ENCODE results near the gene PLEKHG3. TPM values are rescaled to one million over a fixed set of nuclear protein-coding genes. Genes with fewer than 3 reads are reported as not detected.

PLEKHG3 gene
- total and polyA plus RNA-seq, 4 experiments from 2014 or later, result 10.8 to 62.6 (median 54.9) TPM

DNA sequence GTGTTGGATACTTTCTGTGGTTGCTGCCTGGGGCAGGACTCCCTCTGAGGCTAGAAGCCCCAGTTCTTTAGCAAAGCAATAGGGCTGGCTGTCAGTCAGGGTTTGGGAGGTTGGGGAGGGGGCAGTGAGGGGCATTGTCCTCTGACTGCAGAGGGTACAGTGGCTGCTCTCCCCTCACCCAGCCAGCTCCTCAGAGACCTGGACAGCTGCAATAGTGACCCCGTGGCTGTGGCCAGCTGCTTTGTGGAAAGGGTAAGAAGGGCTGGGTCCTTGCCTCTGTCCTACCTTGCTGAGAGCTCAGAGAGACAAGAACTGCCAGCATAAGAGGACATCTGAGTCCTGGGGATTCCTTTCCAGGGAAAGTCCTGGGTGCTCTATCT lies 25.8 kb downstream of the PLEKHG3 start:
- peaks cover 93% of the 10 kb centered on the region for H3K4me1 ChIP-seq (ENCODE audit: insufficient read depth, low read length)
- POLR2A ChIA-PET (ENCODE audit: partially characterized antibody), result no interaction called here
- peak overlapping the region; percentile 38 for H3K27ac ChIP-seq (ENCODE audit: low read depth, low read length)
- H3K27me3 ChIP-seq (ENCODE audit: insufficient read depth, low read length), result no peaks in the 10 kb centered on the region
- CTCF ChIA-PET (ENCODE audit: partially characterized antibody), result no interaction called here
- peak overlapping the region in 7 of 8 donors; percentile 29 to 71 (median 46) for H3K4me3 Mint-ChIP-seq
- peaks cover 61 to 85% (median 74%) of the 10 kb centered on the region in 4 donors for H3K4me1 Mint-ChIP-seq
- no peaks in the 10 kb centered on the region for H3K9me3 ChIP-seq (ENCODE audit: control insufficient read depth in 1 of 2, low read length in 2 of 2)
- peaks cover 35% of the 10 kb centered on the region for H3K36me3 ChIP-seq (ENCODE audit: insufficient read depth, low read length)
- H3K27ac Mint-ChIP-seq, result peak overlapping the region; percentile 83 to 96 (median 92)
- H3K36me3 Mint-ChIP-seq, result peaks cover 44 to 66% of the 10 kb centered on the region in 2 donors
- no peak overlapping the region for H3K4me3 ChIP-seq (ENCODE audit: low read length in 2 of 2)
- DNase-seq, result no peak
- intact Hi-C loops (cut with micrococcal nuclease), result no loop called here
- H3K27me3 Mint-ChIP-seq, result no peaks in the 10 kb centered on the region
- H3K9me3 Mint-ChIP-seq, result no peaks in the 10 kb centered on the region

DNA sequence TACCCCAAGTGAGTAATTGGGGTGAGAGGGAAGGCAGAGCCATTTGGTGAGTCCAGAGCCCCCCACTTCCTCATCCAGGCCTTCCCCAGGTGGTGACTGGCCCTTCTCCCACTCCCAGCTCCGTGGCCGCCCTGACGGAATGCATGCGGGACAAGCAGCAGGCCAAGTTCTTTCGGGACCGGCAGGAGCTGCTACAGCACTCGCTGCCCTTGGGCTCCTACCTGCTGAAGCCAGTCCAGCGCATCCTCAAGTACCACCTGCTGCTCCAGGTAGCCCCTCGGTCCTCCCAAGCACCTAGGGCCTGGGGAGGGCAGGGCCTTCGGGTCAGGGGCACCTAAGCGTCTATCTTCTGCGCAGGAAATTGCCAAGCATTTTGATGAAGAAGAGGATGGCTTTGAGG lies 26.5 kb downstream of the PLEKHG3 start:
- Mint-ChIP-seq H3K4me1 (peaks cover 58 to 85% (median 74%) of the 10 kb centered on the region in 4 donors), H3K36me3 (peaks cover 47 to 71% of the 10 kb centered on the region in 2 donors), H3K4me3 (peak overlapping the region in 2 of 8 donors; percentile 43 to 64), H3K27ac (peak overlapping the region; percentile 83 to 96 (median 92)), H3K27me3 (no peaks in the 10 kb centered on the region), H3K9me3 (no peaks in the 10 kb centered on the region)
- Histone ChIP-seq H3K27ac (ENCODE audit: low read depth, low read length) (no peak overlapping the region), H3K9me3 (ENCODE audit: control insufficient read depth in 1 of 2, low read length in 2 of 2) (no peaks in the 10 kb centered on the region), H3K4me3 (ENCODE audit: low read length in 2 of 2) (no peak overlapping the region), H3K36me3 (ENCODE audit: insufficient read depth, low read length) (peaks cover 35% of the 10 kb centered on the region), H3K27me3 (ENCODE audit: insufficient read depth, low read length) (no peaks in the 10 kb centered on the region), H3K4me1 (ENCODE audit: insufficient read depth, low read length) (peaks cover 93% of the 10 kb centered on the region)
- CTCF ChIA-PET (ENCODE audit: partially characterized antibody), result no interaction called here
- POLR2A ChIA-PET (ENCODE audit: partially characterized antibody), result no interaction called here
- DNase-seq, result no peak
- intact Hi-C loops (cut with micrococcal nuclease), result no loop called here

GRCh38 chr14:64731141-64731581 lies 26.9 kb downstream of the PLEKHG3 start:
- Mint-ChIP-seq H3K27me3 (no peaks in the 10 kb centered on the region), H3K36me3 (peaks cover 50 to 70% of the 10 kb centered on the region in 2 donors), H3K4me1 (peaks cover 53 to 85% (median 73%) of the 10 kb centered on the region in 4 donors), H3K9me3 (no peaks in the 10 kb centered on the region), H3K4me3 (peak overlapping the region in 2 of 8 donors; percentile 17 to 20), H3K27ac (peak overlapping the region in 6 of 7 donors; percentile 23 to 96 (median 80))
- Histone ChIP-seq H3K4me1 (ENCODE audit: insufficient read depth, low read length) (peaks cover 93% of the 10 kb centered on the region), H3K4me3 (ENCODE audit: low read length in 2 of 2) (no peak overlapping the region), H3K27me3 (ENCODE audit: insufficient read depth, low read length) (no peaks in the 10 kb centered on the region), H3K9me3 (ENCODE audit: control insufficient read depth in 1 of 2, low read length in 2 of 2) (no peaks in the 10 kb centered on the region), H3K27ac (ENCODE audit: low read depth, low read length) (no peak overlapping the region), H3K36me3 (ENCODE audit: insufficient read depth, low read length) (peaks cover 36% of the 10 kb centered on the region)
- DNase-seq, result no peak
- intact Hi-C loops (cut with micrococcal nuclease), result no loop called here
- CTCF ChIA-PET (ENCODE audit: partially characterized antibody), result interaction anchor here (1.7 kb wide), 1 partner anchor 15 kb away, joined by 5 read pairs; no protein-coding TSS in a partner anchor
- POLR2A ChIA-PET (ENCODE audit: partially characterized antibody), result interaction anchor here (1.3 to 1.5 kb wide), 2 partner anchors 22 to 24 kb away, joined by 5 to 8 read pairs; no protein-coding TSS in a partner anchor

- Histone ChIP-seq H3K27me3 (ENCODE audit: insufficient read depth, low read length) (no peaks in the 10 kb centered on the region), H3K4me3 (ENCODE audit: low read length in 2 of 2) (no peak overlapping the region), H3K36me3 (ENCODE audit: insufficient read depth, low read length) (peaks cover 40% of the 10 kb centered on the region), H3K9me3 (ENCODE audit: control insufficient read depth in 1 of 2, low read length in 2 of 2) (no peaks in the 10 kb centered on the region), H3K4me1 (ENCODE audit: insufficient read depth, low read length) (peaks cover 93% of the 10 kb centered on the region), H3K27ac (ENCODE audit: low read depth, low read length) (no peak overlapping the region)
- H3K4me1 Mint-ChIP-seq, result peaks cover 44 to 78% (median 65%) of the 10 kb centered on the region in 4 donors
- intact Hi-C loops (cut with micrococcal nuclease), result no loop called here
- no peak for DNase-seq
- peak overlapping the region in 1 of 7 donors; percentile 35 for H3K27ac Mint-ChIP-seq
- ChIA-PET CTCF (ENCODE audit: partially characterized antibody) (interaction anchor here (1.7 kb wide), 1 partner anchor 14 kb away, joined by 5 read pairs; no protein-coding TSS in a partner anchor), POLR2A (ENCODE audit: partially characterized antibody) (interaction anchor here (1.3 to 1.5 kb wide), 3 partner anchors 8 to 25 kb away, joined by 5 to 8 read pairs (median 6); no protein-coding TSS in a partner anchor)
- no peaks in the 10 kb centered on the region for H3K9me3 Mint-ChIP-seq
- H3K36me3 Mint-ChIP-seq, result peaks cover 50 to 67% of the 10 kb centered on the region in 2 donors
- H3K4me3 Mint-ChIP-seq, result no peak overlapping the region
- H3K27me3 Mint-ChIP-seq, result no peaks in the 10 kb centered on the region
Observed at GRCh38 chr14:64732066-64732465, 27.8 kb downstream of the PLEKHG3 start.

- no peak for DNase-seq
- peak overlapping the region in 3 of 7 donors; percentile 9 to 29 (median 29) for H3K27ac Mint-ChIP-seq
- H3K36me3 Mint-ChIP-seq, result peaks cover 50 to 68% of the 10 kb centered on the region in 2 donors
- peaks cover 40% of the 10 kb centered on the region for H3K36me3 ChIP-seq (ENCODE audit: insufficient read depth, low read length)
- no peaks in the 10 kb centered on the region for H3K9me3 Mint-ChIP-seq
- CTCF ChIA-PET (ENCODE audit: partially characterized antibody), result interaction anchor here (1.7 kb wide), 1 partner anchor 14 kb away, joined by 5 read pairs; no protein-coding TSS in a partner anchor
- no peak overlapping the region for H3K4me3 Mint-ChIP-seq
- POLR2A ChIA-PET (ENCODE audit: partially characterized antibody), result interaction anchor here (1.3 to 1.5 kb wide), 3 partner anchors 9 to 26 kb away, joined by 5 to 8 read pairs (median 6); no protein-coding TSS in a partner anchor
- no peaks in the 10 kb centered on the region for H3K27me3 ChIP-seq (ENCODE audit: insufficient read depth, low read length)
- intact Hi-C loops (cut with micrococcal nuclease), result no loop called here
- H3K27ac ChIP-seq (ENCODE audit: low read depth, low read length), result no peak overlapping the region
- no peak overlapping the region for H3K4me3 ChIP-seq (ENCODE audit: low read length in 2 of 2)
- H3K4me1 Mint-ChIP-seq, result peaks cover 44 to 72% (median 60%) of the 10 kb centered on the region in 4 donors
- no peaks in the 10 kb centered on the region for H3K9me3 ChIP-seq (ENCODE audit: control insufficient read depth in 1 of 2, low read length in 2 of 2)
- H3K27me3 Mint-ChIP-seq, result no peaks in the 10 kb centered on the region
- H3K4me1 ChIP-seq (ENCODE audit: insufficient read depth, low read length), result peaks cover 89% of the 10 kb centered on the region
Observed at GRCh38 chr14:64732536-64733120, 28.4 kb downstream of the PLEKHG3 start.

DNA sequence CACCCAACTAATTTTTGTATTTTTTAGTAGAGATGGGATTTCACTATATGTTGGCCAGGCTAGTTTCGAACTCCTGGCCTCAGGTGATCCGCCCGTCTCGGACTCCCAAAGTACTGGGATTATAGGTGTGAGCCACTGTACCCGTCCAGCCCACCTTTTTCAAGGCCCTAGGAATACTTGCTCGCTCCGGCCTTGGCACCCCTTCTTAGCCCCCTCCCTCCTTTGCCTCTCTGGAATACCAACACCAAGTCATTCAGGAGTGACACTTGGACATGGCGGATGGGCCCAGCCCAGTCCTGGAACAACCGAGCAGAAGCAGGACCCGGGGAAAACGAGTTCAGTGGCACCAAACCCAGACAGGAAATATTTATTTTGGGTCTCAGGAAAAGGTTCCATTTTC lies 29.1 kb downstream of the PLEKHG3 start:
- ChIA-PET CTCF (ENCODE audit: partially characterized antibody) (no interaction called here), POLR2A (ENCODE audit: partially characterized antibody) (interaction anchor here (1.3 kb wide), 1 partner anchor 30 kb away, joined by 8 read pairs; the partner anchor contains the start of gene PLEKHG3)
- Mint-ChIP-seq H3K27ac (peak overlapping the region in 6 of 7 donors; percentile 30 to 85 (median 64)), H3K4me1 (peaks cover 38 to 65% (median 53%) of the 10 kb centered on the region in 4 donors), H3K9me3 (no peaks in the 10 kb centered on the region), H3K4me3 (peak overlapping the region in 4 of 8 donors; percentile 4 to 77 (median 60)), H3K36me3 (peaks cover 47 to 66% of the 10 kb centered on the region in 2 donors), H3K27me3 (no peaks in the 10 kb centered on the region)
- Histone ChIP-seq H3K27me3 (ENCODE audit: insufficient read depth, low read length) (no peaks in the 10 kb centered on the region), H3K27ac (ENCODE audit: low read depth, low read length) (peak overlapping the region; percentile 7), H3K4me3 (ENCODE audit: low read length in 2 of 2) (no peak overlapping the region), H3K4me1 (ENCODE audit: insufficient read depth, low read length) (peaks cover 82% of the 10 kb centered on the region), H3K36me3 (ENCODE audit: insufficient read depth, low read length) (peaks cover 39% of the 10 kb centered on the region), H3K9me3 (ENCODE audit: control insufficient read depth in 1 of 2, low read length in 2 of 2) (no peaks in the 10 kb centered on the region)
- no peak for DNase-seq
- intact Hi-C loops (cut with micrococcal nuclease), result no loop called here

DNA sequence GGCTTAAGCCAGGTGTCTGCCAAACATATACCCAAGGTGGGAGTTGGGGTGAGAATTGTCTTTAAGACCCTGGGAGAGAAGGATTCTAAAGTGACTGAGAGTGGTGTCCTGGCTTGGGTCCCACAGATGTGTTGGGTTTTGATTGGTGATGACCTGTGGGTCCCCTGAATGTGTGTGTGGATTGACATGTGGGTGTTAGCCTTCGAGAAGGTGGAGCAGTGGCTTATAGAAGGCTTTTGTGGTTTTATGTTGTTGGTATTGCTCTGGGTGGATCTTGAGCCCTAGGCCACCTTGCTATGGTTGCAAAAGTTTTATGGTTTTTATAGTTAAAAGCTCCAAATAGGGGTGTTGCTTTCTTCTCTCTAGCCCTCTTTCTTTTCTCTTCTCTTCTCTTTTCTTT lies 29.7 kb downstream of the PLEKHG3 start:
- POLR2A ChIA-PET (ENCODE audit: partially characterized antibody), result interaction anchor here (0.9 to 3.2 kb wide), 8 partner anchors 10 to 36 kb away, joined by 4 to 34 read pairs (median 6); partner anchors contain the start of gene PLEKHG3
- H3K9me3 ChIP-seq (ENCODE audit: control insufficient read depth in 1 of 2, low read length in 2 of 2), result no peaks in the 10 kb centered on the region
- H3K27ac Mint-ChIP-seq, result peak overlapping the region; percentile 11 to 85 (median 62)
- no peak overlapping the region for H3K4me3 ChIP-seq (ENCODE audit: low read length in 2 of 2)
- H3K27ac ChIP-seq (ENCODE audit: low read depth, low read length), result peak overlapping the region; percentile 7
- peaks cover 76% of the 10 kb centered on the region for H3K4me1 ChIP-seq (ENCODE audit: insufficient read depth, low read length)
- peaks cover 34 to 59% (median 47%) of the 10 kb centered on the region in 4 donors for H3K4me1 Mint-ChIP-seq
- H3K36me3 ChIP-seq (ENCODE audit: insufficient read depth, low read length), result peaks cover 39% of the 10 kb centered on the region
- no peaks in the 10 kb centered on the region for H3K27me3 ChIP-seq (ENCODE audit: insufficient read depth, low read length)
- H3K9me3 Mint-ChIP-seq, result no peaks in the 10 kb centered on the region
- peak overlapping the region in 7 of 8 donors; percentile 26 to 77 (median 51) for H3K4me3 Mint-ChIP-seq
- H3K27me3 Mint-ChIP-seq, result no peaks in the 10 kb centered on the region
- DNase-seq, result no peak
- CTCF ChIA-PET (ENCODE audit: partially characterized antibody), result interaction anchor here (0.7 to 1.5 kb wide), 8 partner anchors 12 to 63 kb away, joined by 3 to 7 read pairs (median 4); no protein-coding TSS in a partner anchor
- intact Hi-C loops (cut with micrococcal nuclease), result no loop called here
- peaks cover 41 to 65% of the 10 kb centered on the region in 2 donors for H3K36me3 Mint-ChIP-seq

Measured in CD4-positive, alpha-beta memory T cell (primary cell).